ENCODE results near the gene EXOC6. TPM values are rescaled to one million over a fixed set of nuclear protein-coding genes. Genes with fewer than 3 reads are reported as not detected.
"Not testable (repeated sequence)": the region's sequence is repeated elsewhere in the genome, so short reads cannot be mapped to it uniquely, and the experiment has no call there.

Gene EXOC6
- total and polyA plus RNA-seq, 7 donors = 7.4 to 27.8 (median 14.4) TPM

DNA sequence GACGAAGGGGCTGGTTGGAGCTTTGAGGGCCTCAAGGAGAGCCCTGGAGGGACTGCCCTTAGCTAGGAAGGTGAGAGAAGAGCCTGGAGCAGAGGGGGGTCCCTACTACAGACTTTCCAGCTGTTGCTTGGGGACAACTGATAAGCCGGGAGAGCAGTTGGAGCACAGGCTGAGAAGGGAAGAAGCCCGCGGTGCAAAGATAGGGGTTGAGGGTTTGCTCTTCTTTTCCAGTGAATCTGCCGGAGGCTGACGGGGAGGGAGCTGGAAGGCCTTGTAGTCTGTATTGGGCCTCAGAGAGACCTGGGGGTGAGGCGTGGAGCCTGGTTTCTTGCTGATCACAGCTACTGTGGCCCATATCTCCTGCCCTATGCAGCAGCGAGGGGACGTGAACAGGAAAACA is 249.1 kb downstream of the EXOC6 start:
- H3K9me3 ChIP-seq = no peaks in the 10 kb centered on the region
- WGBS, 3 donors = 71 to 79% (median 79%) methylated on average over 9 of the region's 9 CpGs
- H3K27ac ChIP-seq = no peak overlapping the region
- TF ChIP-seq, protein P1, sequence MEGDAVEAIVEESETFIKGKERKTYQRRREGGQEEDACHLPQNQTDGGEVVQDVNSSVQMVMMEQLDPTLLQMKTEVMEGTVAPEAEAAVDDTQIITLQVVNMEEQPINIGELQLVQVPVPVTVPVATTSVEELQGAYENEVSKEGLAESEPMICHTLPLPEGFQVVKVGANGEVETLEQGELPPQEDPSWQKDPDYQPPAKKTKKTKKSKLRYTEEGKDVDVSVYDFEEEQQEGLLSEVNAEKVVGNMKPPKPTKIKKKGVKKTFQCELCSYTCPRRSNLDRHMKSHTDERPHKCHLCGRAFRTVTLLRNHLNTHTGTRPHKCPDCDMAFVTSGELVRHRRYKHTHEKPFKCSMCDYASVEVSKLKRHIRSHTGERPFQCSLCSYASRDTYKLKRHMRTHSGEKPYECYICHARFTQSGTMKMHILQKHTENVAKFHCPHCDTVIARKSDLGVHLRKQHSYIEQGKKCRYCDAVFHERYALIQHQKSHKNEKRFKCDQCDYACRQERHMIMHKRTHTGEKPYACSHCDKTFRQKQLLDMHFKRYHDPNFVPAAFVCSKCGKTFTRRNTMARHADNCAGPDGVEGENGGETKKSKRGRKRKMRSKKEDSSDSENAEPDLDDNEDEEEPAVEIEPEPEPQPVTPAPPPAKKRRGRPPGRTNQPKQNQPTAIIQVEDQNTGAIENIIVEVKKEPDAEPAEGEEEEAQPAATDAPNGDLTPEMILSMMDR (IDR thresholded peaks at IDR 0.05) = no peak
- no peaks in the 10 kb centered on the region for H3K36me3 ChIP-seq (ENCODE audit: insufficient read depth in 1 of 2, low read depth in 1 of 2)
- no peak overlapping the region for H3K4me3 ChIP-seq
- H3K4me1 ChIP-seq = no peaks in the 10 kb centered on the region
- intact Hi-C loops (cut with DNase I) = no loop called here
- H3K27me3 ChIP-seq (ENCODE audit: insufficient read depth in 3 of 3, low read length in 2 of 3) = no peaks in the 10 kb centered on the region
- ATAC-seq = no peak
- no peak for DNase-seq

DNA sequence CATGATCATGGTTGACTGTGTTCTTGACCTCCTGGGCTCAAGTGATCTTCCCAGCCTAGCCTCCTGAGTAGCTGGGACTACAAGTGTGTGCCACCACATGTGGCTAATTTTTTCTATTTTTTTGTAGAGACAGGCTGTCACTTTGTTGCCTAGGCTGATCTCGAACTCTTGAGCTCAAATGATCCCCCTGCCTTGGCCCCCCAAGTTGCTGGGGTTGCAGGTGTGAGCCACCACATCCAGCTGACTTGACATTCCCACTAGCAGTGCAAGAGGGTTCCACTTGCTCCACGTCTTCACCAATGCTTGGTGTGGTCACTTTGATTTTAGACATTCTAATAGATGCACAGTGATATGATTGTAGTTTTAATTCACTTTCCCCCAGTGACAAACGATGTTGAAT is 250.5 kb downstream of the EXOC6 start:
- H3K27ac ChIP-seq = no peak overlapping the region
- 78 to 83% (median 83%) methylated on average over 3 of the region's 3 CpGs for WGBS, 3 donors
- H3K27me3 ChIP-seq (ENCODE audit: insufficient read depth in 3 of 3, low read length in 2 of 3) = no peaks in the 10 kb centered on the region
- ATAC-seq (no peak), DNase-seq (no peak)
- no peaks in the 10 kb centered on the region for H3K36me3 ChIP-seq (ENCODE audit: insufficient read depth in 1 of 2, low read depth in 1 of 2)
- intact Hi-C loops (cut with DNase I) = no loop called here
- H3K4me1 ChIP-seq = no peaks in the 10 kb centered on the region
- H3K4me3 ChIP-seq = no peak overlapping the region
- no peaks in the 10 kb centered on the region for H3K9me3 ChIP-seq
- TF ChIP-seq, protein P1 (IDR thresholded peaks at IDR 0.05) = no peak

GRCh38 chr10:93099670-93100069 is 251.3 kb downstream of the EXOC6 start:
- no peaks in the 10 kb centered on the region for H3K27me3 ChIP-seq (ENCODE audit: insufficient read depth in 3 of 3, low read length in 2 of 3)
- ATAC-seq (no peak), DNase-seq (no peak)
- no peak overlapping the region for H3K4me3 ChIP-seq
- 79 to 84% (median 84%) methylated on average over 7 of the region's 7 CpGs for WGBS, 3 donors
- no peaks in the 10 kb centered on the region for H3K4me1 ChIP-seq
- no peaks in the 10 kb centered on the region for H3K36me3 ChIP-seq (ENCODE audit: insufficient read depth in 1 of 2, low read depth in 1 of 2)
- TF ChIP-seq, protein P1 (IDR thresholded peaks at IDR 0.05) = no peak
- no peak overlapping the region for H3K27ac ChIP-seq
- no peaks in the 10 kb centered on the region for H3K9me3 ChIP-seq
- intact Hi-C loops (cut with DNase I) = no loop called here

DNA sequence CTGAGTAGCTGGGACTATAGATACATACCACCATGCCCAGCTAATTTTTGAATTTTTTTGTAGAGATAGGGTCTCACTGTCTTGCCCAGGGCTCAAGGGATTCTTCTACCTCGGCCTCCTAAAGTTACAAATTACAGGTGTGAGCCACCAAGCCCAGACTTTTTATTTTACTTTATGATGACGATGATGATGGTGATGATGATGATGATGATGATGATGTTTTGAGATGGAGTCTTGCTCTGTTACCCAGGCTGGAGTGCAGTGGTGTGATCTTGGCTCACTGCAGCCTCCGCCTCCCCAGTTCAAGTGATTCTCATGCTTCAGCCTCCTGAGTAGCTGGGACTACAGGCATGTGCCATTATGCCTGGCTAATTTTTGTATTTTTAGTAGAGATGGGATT is 252.8 kb downstream of the EXOC6 start:
- H3K4me3 ChIP-seq; intact Hi-C loops (cut with DNase I); ATAC-seq; H3K4me1 ChIP-seq; H3K36me3 ChIP-seq (ENCODE audit: insufficient read depth in 1 of 2, low read depth in 1 of 2); DNase-seq; H3K9me3 ChIP-seq; H3K27ac ChIP-seq; H3K27me3 ChIP-seq (ENCODE audit: insufficient read depth in 3 of 3, low read length in 2 of 3): not testable (repeated sequence)
- WGBS, 3 donors = 91 to 96% (median 94%) methylated on average over 3 of the region's 3 CpGs

GRCh38 chr10:93103953-93104352 is 255.6 kb downstream of the EXOC6 start:
- no peak for ATAC-seq
- TF ChIP-seq, protein P1 (IDR thresholded peaks at IDR 0.05) = no peak
- H3K27me3 ChIP-seq (ENCODE audit: insufficient read depth in 3 of 3, low read length in 2 of 3) = no peaks in the 10 kb centered on the region
- 77 to 97% (median 83%) methylated on average over 1 of the region's 1 CpG for WGBS, 3 donors
- H3K36me3 ChIP-seq (ENCODE audit: insufficient read depth in 1 of 2, low read depth in 1 of 2) = no peaks in the 10 kb centered on the region
- no peaks in the 10 kb centered on the region for H3K4me1 ChIP-seq
- intact Hi-C loops (cut with DNase I) = no loop called here
- H3K27ac ChIP-seq = no peak overlapping the region
- DNase-seq = no peak
- H3K4me3 ChIP-seq = no peak overlapping the region
- no peaks in the 10 kb centered on the region for H3K9me3 ChIP-seq

Data from psoas muscle (tissue), 8 donors.